HepG2 (cell line): ENCODE data around the gene COX6A2. TPM values are rescaled to one million over a fixed set of nuclear protein-coding genes. Genes with fewer than 3 reads are reported as not detected.

ENCODE experiments used
- ATAC-seq: fragments of 200-7000 bp; cut with Tn5 transposase; 3 replicates; pipeline ENCODE4 v1.9.1; 2020; ENCODE audit warnings: mild to moderate bottlenecking, moderate library complexity
- BruUV-seq: library from RNA; stranded (reverse); fragments of 400-500 nt; replicated peaks from 2 replicates; lab custom pipeline; 2021; lab: Mats Ljungman, UMichigan
- CTCF ChIA-PET: fragments of 300-600 bp; formaldehyde crosslinking; extraction: SDS; loops from one replicate; lab custom pipeline; 2021; ENCODE audit warnings: low total read pairs, inconsistent platforms, low intra/inter-chr PET ratio; lab: Yijun Ruan, JAX
- POLR2A ChIA-PET: fragments of 350-600 bp; sonication (Branson Sonifier 250); formaldehyde crosslinking; loops from one replicate; lab custom pipeline; 2020; ENCODE audit warnings: antibody characterized with exemption, inconsistent platforms; lab: Yijun Ruan, JAX
- DNase-seq: peaks from one replicate; pipeline ENCODE4 v3.0.0-alpha.2; 2015; ENCODE audit warnings: low spot score
- FAIRE-seq: peaks from 3 replicates; lab custom pipeline; 2011; peaks lifted over from hg19 to GRCh38; lab: Jason Lieb, UNC
- H2AFZ ChIP-seq: one replicate; pipeline ENCODE4 v1.6.1; 2011; ENCODE audit warnings: low read length, inconsistent platforms
- H3K27ac ChIP-seq: fragments of 300-600 bp; 3 replicates; pipeline ENCODE4 v1.8.0; 2011; ENCODE audit warnings: mixed run types, mild to moderate bottlenecking, mixed read lengths, low read length, inconsistent platforms; ENCODE audit not compliant: insufficient read depth; ENCODE audit errors: extremely low read length
- H3K27me3 ChIP-seq, 2 experiments: fragments of 200-600 bp in 1 of 2; 2 replicates in 1 of 2; 3 replicates in 1 of 2; pipeline versions ENCODE4 v1.6.0 to v1.8.0; 2011; ENCODE audit warnings: low read length in 2 of 2, mild to moderate bottlenecking in 2 of 2, moderate library complexity in 2 of 2, inconsistent platforms in 1 of 2; ENCODE audit not compliant: insufficient read depth in 2 of 2, control insufficient read depth in 1 of 2
- H3K36me3 ChIP-seq, 2 experiments: fragments of 200-600 bp in 1 of 2; replicated peaks in 1 of 2; 2 replicates in 1 of 2; 3 replicates in 1 of 2; pipeline versions ENCODE4 v1.5.1 to v1.8.0; 2011; ENCODE audit warnings: low read length in 2 of 2, inconsistent platforms in 1 of 2; ENCODE audit not compliant: insufficient read depth in 2 of 2, control insufficient read depth in 1 of 2
- H3K4me1 ChIP-seq: 2 replicates; pipeline ENCODE4 v1.5.1; 2012; ENCODE audit warnings: low read length, inconsistent platforms; ENCODE audit not compliant: insufficient read depth
- H3K4me2 ChIP-seq: 2 replicates; pipeline ENCODE4 v1.6.0; 2011; ENCODE audit warnings: low read depth, low read length, inconsistent platforms
- H3K4me3 ChIP-seq, 3 experiments: fragments of 200-600 bp in 1 of 3; sonication (generic), shearing (Covaris generic) in 1 of 3; replicated peaks in 1 of 3; 2 replicates each; pipeline ENCODE4 v1.5.1; 2011 to 2016; ENCODE audit warnings: low read length in 3 of 3, inconsistent platforms in 2 of 3, low read depth in 2 of 3, mild to moderate bottlenecking in 2 of 3, control low read depth in 1 of 3, mixed read lengths in 1 of 3; ENCODE audit not compliant: insufficient read depth in 1 of 3
- H3K79me2 ChIP-seq: one replicate; pipeline ENCODE4 v1.6.1; 2011; ENCODE audit warnings: low read length, inconsistent platforms; ENCODE audit not compliant: insufficient read depth
- H3K9ac ChIP-seq: 2 replicates; pipeline ENCODE4 v1.6.0; 2011; ENCODE audit warnings: mild to moderate bottlenecking, low read depth, low read length, inconsistent platforms; ENCODE audit not compliant: insufficient read depth
- H3K9me3 ChIP-seq: 2 replicates; pipeline ENCODE4 v1.5.1; 2012; ENCODE audit warnings: mild to moderate bottlenecking, low read length
- H4K20me1 ChIP-seq: 2 replicates; pipeline ENCODE4 v1.6.0; 2011; ENCODE audit warnings: inconsistent platforms, mild to moderate bottlenecking, low read length, moderate library complexity; ENCODE audit not compliant: insufficient read depth
- ATF7 ChIP-seq, 2 experiments: fragments of 450-650 bp in 1 of 2; sonication (generic) in 1 of 2; formaldehyde crosslinking in 1 of 2; IDR thresholded peaks; 2 replicates each; pipeline versions ENCODE4 v1.4.0 to v1.6.1; 2016 to 2020; ENCODE audit warnings: antibody characterized with exemption in 1 of 2, mild to moderate bottlenecking in 1 of 2, missing genetic modification reagents in 1 of 2
- CREB1 ChIP-seq, 2 experiments: fragments of 450-650 bp in 1 of 2; IDR thresholded peaks; 2 replicates each; pipeline ENCODE4 v1.6.1; 2016 to 2017; ENCODE audit warnings: control low read depth in 1 of 2, mild to moderate bottlenecking in 1 of 2, missing compliant biosample characterization in 1 of 2, missing genetic modification characterization in 1 of 2
- SMARCE1 ChIP-seq: fragments of 450-650 bp; IDR thresholded peaks from 2 replicates; pipeline ENCODE4 v1.6.1; 2017; ENCODE audit warnings: borderline replicate concordance
- SRY ChIP-seq: sonication (generic); formaldehyde crosslinking; IDR thresholded peaks from 2 replicates; pipeline ENCODE4 v1.8.0; 2022; ENCODE audit warnings: mild to moderate bottlenecking, missing genetic modification reagents
- XBP1 ChIP-seq: sonication (generic); formaldehyde crosslinking; IDR thresholded peaks from 2 replicates; pipeline ENCODE4 v1.5.0; 2020; ENCODE audit warnings: missing genetic modification reagents
- ZKSCAN5 ChIP-seq: sonication (generic); formaldehyde crosslinking; IDR thresholded peaks from 2 replicates; pipeline ENCODE4 v1.5.1; 2020; ENCODE audit warnings: mild to moderate bottlenecking, missing genetic modification reagents
- WGBS: methylation state at CpG from one replicate; pipeline ENCODE4 v1.1.6; 2017; ENCODE audit warnings: low lambda C conversion rate; 5-methylcytosine and 5-hydroxymethylcytosine counted together
- in situ Hi-C: cut with HindIII; loops from 2 replicates; pipeline ENCODE4 v1.10.0; 2017; ENCODE audit warnings: low pct_unique_long_range_greater_than_20kb; ENCODE audit not compliant: extremely low pct_ligation_motif_present
- intact Hi-C: fragments of 100-400 bp; cut with micrococcal nuclease; formaldehyde crosslinking; loops from one replicate; pipeline ENCODE4 v1.10.0; 2022; ENCODE audit not compliant: unreplicated experiment
- polyA plus RNA-seq, 8 experiments: library from polyadenylated mRNA; depleted of rRNA in 3 of 8; stranded (reverse) in 7 of 8; unstranded in 1 of 8; fragments of >200 nt; fragmentation: Illumina TruSeq in 4 of 8; extraction: Trizol in 4 of 8; gene quantifications; 2 replicates each; pipeline versions ENCODE4 v1.2.1 to v1.2.3, GENCODE V29; 2011 to 2016; ENCODE audit warnings: low read depth in 4 of 8, missing spikeins in 1 of 8, mixed read lengths in 1 of 8; ENCODE audit not compliant: insufficient read depth in 1 of 8
- total RNA-seq, 5 experiments: library from RNA; depleted of rRNA; stranded (reverse); fragments of >200 nt; fragmentation: Illumina TruSeq; extraction: Trizol; gene quantifications; 2 replicates each; pipeline ENCODE4 v1.2.3, GENCODE V29; 2016; ENCODE audit warnings: low read depth in 1 of 5
- TF ChIP-seq, protein P1 (sequence below): sonication (generic); formaldehyde crosslinking; IDR thresholded peaks from 2 replicates; pipeline ENCODE4 v1.8.1; 2022; ENCODE audit warnings: mild to moderate bottlenecking, missing genetic modification reagents

Gene COX6A2
- total and polyA plus RNA-seq, 2 of the 13 experiments (the other 11 are each of a cell fraction or from before 2014, with no cell fraction given): not detected

DNA sequence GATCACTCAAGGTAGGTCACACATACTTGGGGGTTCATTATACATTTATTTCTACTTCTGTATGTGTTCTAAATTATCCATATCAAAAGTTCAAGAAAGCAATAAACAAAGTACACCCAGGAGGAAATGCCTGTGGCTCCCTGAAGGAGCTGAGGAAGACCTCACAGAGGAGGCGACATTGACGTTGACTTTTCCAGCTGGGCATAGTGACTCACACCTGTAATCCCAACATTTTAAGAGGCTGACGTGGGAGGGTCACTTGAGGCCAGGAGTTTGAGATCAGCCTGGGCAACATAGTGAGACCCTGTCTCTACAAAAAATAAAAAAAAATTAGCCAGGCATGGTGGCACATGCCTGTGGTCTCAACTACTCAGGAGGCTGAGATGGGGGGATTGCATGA, 18.7 kb downstream of the COX6A2 start (continued):
- TF ChIP-seq, protein P1, sequence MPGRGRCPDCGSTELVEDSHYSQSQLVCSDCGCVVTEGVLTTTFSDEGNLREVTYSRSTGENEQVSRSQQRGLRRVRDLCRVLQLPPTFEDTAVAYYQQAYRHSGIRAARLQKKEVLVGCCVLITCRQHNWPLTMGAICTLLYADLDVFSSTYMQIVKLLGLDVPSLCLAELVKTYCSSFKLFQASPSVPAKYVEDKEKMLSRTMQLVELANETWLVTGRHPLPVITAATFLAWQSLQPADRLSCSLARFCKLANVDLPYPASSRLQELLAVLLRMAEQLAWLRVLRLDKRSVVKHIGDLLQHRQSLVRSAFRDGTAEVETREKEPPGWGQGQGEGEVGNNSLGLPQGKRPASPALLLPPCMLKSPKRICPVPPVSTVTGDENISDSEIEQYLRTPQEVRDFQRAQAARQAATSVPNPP (CRISPR knock-in tag): no peak
- TF ChIP-seq SRY (CRISPR knock-in tag) (no peak), ZKSCAN5 (CRISPR knock-in tag) (no peak), XBP1 (CRISPR knock-in tag) (no peak)

- DNase-seq (no peak), ATAC-seq (no peak), FAIRE-seq (no peak)
- ChIA-PET CTCF (no interaction called here), POLR2A (no interaction called here)
- no peaks in the 10 kb centered on the region for H4K20me1 ChIP-seq
- WGBS: 45% methylated on average over 8 of the region's 8 CpGs
- H3K4me1 ChIP-seq: 0 out of 2 replicates have a peak, but pooled peaks cover 8% of the 10 kb centered on the region
- TF ChIP-seq SMARCE1 (no peak), ATF7 (IDR thresholded peaks at IDR 0.05) (peak; percentile 79), ATF7 (CRISPR knock-in tag; IDR thresholded peaks at IDR 0.05) (no peak), CREB1 (IDR thresholded peaks at IDR 0.05) (peak; percentile 52; the same call in 1 of the 2 replicates), CREB1 (CRISPR knock-in tag; IDR thresholded peaks at IDR 0.05) (no peak)
- H3K79me2 ChIP-seq: no peaks in the 10 kb centered on the region
- H3K27me3 ChIP-seq: peaks cover 6 to 36% of the 10 kb centered on the region in 2 experiments; a peak in 4 of 5 replicates
- H3K4me2 ChIP-seq: no peak overlapping the region
- intact Hi-C loops (no loop called here), in situ Hi-C loops (no loop called here)
- H3K9me3 ChIP-seq: no peaks in the 10 kb centered on the region
- no TSS peak for BruUV-seq
- no peak overlapping the region for H3K9ac ChIP-seq
- H3K36me3 ChIP-seq: no peaks in the 10 kb centered on the region
- no peak overlapping the region for H3K4me3 ChIP-seq
- H3K27ac ChIP-seq: no peak overlapping the region
- no peak overlapping the region for H2AFZ ChIP-seq
Measured at GRCh38 chr16:31407406-31407805, 20.8 kb downstream of the COX6A2 start.
